ENCODE measurements around the gene TMEM134.

TMEM134 gene

DNA sequence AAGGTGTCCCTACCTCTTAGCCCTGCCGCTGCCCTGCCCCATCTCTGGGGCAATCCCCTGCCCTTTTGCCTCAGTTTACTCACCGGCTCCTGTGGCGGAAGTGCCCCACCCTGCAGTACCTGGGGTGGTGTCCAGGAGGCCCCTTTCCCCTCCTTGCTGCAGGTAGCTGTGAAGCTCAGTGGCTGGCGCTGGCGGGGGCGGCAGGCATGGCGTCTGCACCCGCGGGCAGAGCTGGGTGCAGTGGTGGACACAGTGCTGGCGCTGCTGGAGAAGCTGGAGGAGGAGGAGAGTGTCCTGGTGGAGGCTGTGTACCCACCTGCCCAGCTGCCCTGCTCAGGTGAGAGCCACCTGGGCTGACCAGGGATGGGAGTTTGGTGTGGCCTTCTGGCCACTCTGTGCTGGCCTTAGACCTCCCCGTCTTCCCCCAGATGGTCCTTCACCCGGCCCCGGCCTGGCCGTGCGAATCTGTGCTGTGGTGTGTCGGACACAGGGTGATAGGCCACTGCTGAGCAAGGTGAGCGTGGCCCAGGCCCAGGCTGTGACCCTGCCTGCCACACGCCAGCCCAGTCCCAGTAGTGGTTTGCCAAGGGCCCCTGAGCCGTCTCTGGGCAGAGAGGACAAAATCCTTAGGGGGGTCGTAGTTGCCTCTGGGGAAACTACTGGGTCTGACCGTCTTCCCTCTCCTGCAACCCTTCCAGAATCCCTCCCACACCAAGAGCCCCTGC, 49.6 kb downstream of the TMEM134 start:
- no peak for DNase-seq

DNA sequence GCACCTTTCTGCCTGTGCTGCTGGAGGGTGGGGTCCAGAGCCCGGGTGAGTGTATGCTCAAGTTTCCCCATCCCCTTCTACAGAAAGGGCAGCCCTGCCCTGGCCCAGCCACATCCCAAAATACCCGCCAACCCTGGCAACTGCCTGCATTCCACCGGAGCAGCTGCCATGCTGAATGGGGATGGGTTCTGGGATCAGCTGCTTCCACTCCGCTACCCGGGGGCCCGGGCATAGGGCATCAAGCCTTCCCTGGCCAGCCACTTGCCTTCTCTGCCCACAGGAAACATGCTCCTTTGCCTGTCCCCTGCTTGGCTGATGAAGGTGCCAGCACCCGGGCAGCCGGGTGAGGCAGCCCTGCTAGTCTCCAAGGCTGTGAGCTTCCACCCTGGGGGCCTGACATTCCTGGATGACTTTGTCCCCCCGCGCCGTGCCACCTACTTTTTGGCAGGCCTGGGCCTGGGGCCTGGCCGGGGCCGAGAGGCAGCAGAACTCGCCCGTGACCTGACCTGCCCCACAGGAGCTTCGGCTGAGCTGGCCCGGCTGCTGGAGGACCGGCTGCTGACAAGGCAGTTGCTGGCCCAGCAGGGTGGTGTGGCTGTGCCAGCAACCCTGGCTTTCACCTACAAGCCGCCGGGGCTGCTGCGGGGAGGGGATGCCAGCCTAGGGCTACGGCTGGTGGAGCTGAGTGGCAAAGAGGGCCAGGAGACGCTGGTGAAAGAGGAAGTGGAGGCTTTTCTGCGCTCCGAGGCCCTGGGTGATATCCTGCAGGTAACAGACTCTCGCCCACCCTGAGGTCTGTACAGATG, 50.4 kb downstream of the TMEM134 start:
- peak; percentile 57 for DNase-seq

DNA sequence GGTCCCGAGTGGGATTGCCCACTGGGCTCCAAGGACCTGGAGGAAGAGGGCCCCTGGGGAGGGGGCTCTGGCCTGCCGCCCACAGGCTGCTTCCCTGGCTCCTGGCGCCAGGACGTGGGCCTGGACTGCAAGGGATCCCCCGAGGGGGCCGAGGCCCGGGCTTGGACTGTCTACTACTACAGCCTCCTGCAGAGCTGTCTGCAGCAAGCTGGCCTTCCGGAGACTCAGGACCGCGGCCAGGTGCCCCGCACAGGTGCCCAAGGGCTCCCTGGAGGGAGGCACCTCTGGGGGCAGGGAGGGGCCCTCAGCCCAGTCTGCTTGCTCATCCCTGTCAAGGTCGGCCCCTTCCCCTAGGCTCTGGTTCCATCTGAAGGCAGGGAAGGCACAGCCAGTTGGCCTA, 51.6 kb downstream of the TMEM134 start:
- no peak for DNase-seq

DNA sequence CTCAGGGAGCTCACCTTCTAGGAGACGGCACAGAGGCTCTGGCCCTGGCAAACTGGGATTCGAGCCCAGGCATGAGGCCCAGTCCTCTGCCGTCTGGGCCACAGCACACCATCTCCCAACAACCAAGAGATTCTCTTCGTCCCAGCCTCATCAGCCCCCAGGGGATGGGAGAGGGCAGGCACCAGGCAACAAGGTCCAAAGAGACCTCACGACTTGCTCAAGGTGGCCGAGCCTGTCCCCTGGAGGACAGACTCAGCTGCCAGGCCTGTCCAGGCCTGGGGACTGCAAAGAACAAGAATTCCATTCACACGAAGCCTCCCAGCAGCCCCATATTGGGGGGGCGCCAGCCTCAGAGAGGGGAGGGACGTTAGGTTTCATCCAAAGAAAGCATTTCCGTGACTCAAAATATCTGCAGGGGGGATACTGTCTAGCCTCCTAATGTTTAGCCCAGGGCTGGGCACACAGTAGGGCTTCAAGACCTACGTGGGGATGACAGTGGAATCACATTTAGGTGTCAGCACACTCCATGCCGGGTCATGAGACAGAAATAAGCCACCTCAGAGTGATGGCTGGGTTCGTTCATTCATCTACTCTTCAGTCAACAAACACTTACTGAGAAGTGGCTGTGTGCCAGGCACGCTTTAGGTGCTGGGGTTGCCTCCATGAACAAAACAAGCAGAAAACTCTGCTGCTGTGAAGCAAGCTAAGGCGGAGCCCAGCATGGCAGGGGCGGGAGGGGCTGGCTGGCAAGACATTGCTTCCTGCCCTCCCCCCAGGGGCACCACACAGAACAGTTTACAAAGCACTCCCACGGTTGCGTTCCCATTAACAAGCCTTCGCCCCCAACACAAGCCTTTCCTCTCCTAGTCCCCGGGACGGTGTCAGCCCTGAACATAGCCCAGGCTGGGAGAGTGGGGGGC, 52.4 kb downstream of the TMEM134 start:
- DNase-seq = peak; percentile 87

DNA sequence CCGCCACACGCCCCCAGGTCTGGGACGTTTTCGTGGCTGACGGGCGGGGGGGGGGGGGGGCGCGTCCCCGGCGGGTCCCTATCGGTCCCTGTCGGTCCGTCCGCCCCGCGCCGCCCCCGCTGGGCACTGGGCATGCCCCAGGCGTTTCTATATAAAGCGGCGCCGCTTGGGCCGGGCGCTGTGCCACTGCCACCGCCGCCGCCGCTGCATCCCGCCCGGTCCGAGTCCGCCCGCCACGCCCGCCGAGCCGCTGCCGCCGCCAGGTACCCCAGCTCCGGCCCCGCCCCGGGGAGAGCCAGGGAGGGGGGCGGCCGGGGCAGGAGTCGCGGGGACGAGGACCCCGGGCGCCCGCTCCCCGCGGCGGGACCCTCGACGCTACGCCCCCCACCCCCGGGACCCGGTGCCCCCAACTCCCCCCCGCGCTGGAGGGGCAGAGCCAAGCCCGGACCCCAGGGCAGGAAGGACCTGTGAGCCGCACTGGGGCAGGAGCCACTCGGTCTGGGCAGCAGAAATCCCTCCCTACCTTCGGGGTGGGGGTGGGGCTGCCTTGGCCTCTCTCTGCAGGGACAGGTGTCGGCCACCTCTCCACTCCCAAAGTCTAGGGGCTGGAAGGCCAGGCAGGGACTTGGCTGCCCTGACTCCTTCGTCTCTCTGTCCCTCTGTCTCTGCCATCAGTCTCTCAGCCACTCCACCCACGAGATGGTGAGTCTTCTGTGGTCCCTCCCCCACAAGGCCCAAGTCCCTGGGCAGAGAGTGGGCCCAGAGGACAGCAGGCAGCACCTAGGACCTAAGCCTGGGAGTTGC, 53.3 kb downstream of the TMEM134 start, which contains the start of gene CARNS1:
CARNS1 (plus strand) TSS at position 178 of the 804 bp plus-strand sequence; CDS start at position 700, 522 bp downstream.
- no peak for DNase-seq

DNA sequence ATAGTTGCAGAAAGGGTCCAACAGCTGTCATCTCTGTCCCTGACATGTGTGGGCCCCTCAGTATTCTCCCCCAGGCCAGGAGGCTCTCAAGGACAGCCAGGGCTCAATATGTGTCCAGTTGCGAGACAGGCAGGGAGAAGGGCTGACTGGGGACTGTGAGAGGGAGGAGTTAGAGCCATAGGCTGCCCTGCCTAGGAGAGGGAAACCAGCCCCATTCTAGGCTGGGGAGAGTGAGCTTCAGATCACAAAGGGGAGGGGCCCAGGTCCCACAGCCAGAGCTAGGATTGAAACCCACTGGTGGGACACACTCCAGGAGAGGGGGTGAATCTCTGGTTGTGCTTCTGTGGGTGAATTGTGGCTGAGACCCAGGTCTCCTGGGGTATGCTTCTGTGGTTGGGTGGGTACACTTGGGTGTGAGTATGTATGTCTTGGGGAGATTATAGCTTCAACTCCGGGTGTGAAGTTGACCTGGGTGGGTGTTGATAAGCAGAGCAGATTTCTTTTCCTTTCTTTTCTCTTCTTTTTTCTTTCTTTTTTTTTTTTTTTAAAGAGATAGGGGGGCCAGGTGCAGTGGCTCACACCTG, 55.7 kb downstream of the TMEM134 start:
- no peak for DNase-seq

DNA sequence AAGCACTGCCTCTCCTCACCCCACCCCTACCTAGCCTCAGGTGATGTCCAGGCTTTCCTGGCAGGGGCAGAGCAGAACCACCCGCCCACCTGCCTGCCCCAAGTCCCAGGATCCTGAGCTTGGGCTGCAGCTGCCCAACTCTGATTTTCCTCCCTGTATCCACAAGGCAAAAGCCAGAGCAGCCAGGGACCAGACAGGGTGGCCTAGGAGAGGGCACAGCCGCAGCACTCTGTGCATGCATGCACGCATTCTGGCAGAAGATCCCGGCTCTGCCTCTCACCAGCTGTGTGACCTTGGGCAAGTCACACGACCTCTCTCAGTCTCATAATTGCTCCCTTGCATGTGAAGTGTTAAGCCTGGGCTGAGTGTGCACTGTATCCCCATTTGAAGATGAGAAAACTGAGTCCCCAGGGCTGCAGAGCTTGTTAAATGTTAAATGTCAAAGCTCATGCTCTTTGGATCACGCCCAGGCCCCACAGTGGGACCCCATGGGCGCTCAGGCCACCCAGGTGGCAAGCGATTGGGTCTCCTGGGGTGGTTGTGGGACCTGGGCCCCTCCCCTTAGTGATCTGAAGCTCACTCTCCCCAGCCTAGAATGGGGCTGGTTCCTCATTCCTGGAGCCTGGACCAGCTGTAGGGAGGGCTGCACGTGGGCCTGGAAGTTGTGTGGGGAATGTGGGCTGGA, 56.4 kb downstream of the TMEM134 start:
- DNase-seq = no peak

DNA sequence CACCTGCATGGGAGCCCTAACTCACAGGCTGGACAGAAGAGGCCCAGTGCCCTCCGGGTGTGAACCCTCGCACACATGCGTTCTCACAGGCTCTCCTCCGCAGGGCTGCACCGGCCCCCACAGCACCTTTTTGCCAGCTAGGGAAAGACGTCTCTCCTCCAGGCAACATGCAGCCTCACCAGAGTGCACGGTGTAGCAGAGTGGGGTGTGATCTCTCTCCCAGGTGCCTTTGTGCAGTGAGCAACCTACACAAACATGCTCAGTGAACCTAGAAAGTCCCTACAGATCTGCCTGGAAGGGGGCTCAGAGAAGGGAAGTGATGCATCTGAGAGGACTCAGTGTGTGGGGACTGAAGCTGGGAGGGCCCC, 57.3 kb downstream of the TMEM134 start:
- no peak for DNase-seq
